Activated CD4-positive, alpha-beta T cell treated with anti-CD3 and anti-CD28 coated beads for 24 hours (primary cell): ENCODE data around the gene MGAT4B.
"Not testable (repeated sequence)": the region's sequence is repeated elsewhere in the genome, so short reads cannot be mapped to it uniquely, and the experiment has no call there.

ENCODE experiments used
- DNase-seq, 2 donors: peaks; one replicate each; pipeline ENCODE4 v3.0.0-alpha.2; 2020; ENCODE audit warnings: low read depth in 2 of 2

The MGAT4B gene

DNA sequence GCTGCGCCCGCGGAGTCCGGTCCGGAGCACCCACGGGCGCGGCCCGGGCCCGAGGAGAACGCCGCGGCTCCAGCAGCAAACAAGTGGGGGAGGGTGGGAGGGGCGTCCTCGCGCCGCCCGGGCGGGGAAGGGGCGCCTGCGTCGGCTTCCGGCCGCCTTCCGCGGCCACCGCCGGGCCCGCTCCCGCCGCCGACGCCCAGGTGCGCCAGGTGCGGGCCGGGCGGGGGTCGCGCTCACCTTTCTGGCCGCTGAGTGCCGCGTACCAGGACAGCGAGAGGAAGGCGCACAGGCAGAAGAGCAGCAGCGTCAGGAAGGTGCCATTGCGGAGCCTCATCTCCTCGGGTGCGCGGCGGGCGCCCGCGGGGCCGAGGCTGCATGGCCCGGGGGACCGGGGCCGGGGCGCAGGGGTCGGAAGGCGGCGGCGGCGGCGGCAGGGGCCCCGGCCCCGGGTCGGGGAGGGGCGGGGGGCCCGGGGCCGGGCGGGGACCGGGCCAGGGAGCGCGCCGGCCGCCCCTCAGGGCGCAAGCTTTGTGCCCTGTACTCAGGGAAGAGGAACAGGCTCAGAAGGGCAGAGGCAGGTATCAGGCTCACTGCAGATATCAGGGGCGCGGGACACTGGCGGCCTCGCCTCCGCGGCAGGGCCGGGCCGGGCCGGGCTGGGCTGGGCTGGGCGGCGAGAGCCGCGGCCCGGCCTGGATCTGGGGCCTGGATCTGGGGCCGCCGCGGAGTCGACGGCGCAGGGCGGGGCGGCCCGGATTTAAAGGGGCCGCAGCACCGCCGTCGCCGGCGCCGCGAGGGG, at the start of gene MGAT4B:
Gene MGAT4B (minus strand): TSS at position 617 of the 799 bp plus-strand sequence. CDS start 283 bp downstream, at position 334.
- peak in 1 of 2 donors; percentile 50 for DNase-seq

DNA sequence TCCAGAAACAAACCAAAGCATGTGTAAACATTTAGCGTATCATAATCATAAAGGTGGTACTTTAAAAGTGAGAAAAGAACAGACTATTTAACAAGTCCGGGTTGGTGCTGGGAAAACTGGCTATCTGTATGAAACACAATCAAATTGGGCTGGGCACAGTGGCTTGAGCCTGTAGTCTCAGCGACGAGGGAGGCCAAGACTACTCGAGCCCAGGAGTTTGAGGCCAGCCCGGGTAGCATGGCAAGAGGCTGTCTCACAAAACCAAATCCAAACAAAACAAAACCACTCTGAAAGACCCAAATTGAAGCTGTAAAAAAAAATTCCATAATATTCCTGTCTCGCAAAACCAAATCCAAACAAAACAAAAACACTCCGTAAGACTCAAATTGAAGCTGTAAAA, 47.7 kb upstream of the MGAT4B start:
- no peak for DNase-seq

DNA sequence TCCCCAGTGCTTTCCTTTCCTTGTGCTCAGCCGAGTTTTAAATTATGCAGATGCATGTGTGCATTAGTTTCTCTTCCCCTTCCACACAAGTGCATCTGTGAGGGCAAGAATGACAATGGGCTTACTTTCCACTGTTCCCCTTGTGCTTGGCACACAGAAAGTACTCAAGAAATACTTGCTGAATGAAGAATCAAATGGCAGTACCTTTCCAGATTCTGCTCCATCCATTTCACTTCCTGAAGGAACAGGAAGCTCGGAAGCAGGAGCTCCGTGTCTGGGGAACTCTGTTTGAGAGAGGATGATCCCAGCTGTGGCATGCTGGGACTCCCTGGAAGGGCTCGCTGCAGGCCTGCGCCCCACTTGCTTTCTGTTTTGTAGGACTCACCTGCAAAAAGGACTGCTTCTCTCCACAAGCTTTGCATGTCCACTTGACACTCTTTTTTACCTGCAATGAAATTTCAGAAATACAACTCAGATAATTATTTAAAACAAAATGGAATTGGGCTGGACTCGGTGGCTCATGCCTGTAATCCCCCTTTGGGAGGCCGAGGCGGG, 46.4 kb upstream of the MGAT4B start:
- no peak for DNase-seq

GRCh38 chr5:179841621-179842020, 35.0 kb upstream of the MGAT4B start:
- no peak for DNase-seq

DNA sequence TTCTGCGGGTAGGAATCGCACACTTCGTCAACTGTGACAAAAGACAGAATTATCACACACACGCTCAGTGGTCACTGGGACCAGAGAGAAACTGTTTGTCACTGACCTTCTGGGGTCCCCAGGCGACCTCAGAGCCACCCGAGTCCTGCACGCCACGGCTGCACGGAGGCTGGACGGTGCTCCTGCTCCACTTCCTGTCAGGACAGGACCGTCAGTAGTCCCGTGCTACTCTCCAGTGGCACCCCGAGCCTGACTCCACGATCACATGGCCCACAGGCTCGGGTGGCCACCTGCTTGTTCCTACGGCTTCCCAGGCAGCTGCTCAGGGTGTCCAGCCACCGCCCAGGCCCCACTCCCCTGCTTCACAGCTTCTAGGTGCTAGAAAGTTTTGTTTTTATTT, 34.1 kb upstream of the MGAT4B start:
- DNase-seq: no peak

GRCh38 chr5:179840321-179840720, 33.7 kb upstream of the MGAT4B start:
- DNase-seq: no peak

DNA sequence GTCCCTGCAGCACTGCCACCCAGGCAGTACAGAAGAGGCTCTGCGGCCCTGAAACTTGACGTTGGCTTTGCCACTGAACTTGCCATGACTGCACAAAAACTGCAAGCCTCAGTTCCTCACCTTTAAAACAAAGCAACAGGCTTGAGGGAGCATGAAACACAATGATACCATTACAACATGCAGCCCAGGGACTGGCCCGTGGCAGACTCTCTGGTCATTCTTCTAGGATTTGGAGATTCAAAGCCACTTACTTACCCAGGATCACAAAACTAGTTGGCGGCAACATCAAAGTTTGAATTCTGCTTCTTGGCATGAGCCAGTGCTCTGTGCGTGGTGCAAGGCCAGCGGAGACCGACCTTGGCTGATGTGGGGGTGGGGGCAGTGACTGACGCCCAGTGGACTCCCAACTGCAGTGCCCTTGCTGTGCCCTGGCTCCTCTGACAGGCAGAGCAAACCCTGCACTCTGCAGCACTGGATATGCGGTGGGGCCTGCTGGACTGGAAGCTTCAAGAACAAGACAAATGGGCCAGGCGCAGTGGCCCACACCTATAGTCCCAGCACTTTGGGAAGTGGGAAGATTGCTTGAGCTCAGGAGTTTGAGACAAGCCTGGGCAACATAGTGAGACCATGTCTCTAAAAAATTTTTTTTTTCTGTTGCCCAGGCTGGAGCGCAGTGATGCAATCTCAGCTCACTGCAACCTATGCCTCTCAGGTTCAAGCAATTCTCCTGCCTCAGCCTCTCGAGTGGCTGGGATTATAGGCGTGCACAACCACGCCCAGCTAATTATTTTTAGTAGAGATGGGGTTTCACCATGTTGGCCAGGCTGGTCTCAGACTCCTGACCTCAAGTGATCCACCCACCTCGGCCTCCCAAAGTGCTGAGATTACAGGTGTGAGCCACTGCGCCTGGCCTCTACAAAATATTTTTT, 32.9 kb upstream of the MGAT4B start:
- no peak for DNase-seq

GRCh38 chr5:179837076-179838011, 30.7 kb upstream of the MGAT4B start:
- no peak for DNase-seq

GRCh38 chr5:179836225-179837019, 29.8 kb upstream of the MGAT4B start:
- DNase-seq: no peak

- DNase-seq: not testable (repeated sequence)
Measured at GRCh38 chr5:179834871-179835270, 28.2 kb upstream of the MGAT4B start.

DNA sequence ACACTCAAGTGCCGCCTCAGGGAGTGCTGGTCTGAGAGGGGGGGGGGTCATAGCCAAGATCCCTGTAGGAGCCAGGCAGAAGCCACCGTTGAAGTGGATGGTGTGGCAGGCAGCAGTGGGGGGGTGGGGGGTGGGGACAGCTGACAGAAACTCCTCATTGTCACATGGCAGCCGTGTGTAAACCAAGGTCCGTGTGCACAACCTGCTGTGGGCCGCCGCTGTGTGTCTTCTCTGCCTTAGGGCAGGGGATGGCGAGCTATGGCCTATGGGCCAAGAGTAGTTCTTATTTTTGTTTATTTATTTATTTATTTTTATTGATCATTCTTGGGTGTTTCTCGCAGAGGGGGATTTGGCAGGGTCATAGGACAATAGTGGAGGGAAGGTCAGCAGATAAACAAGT, 27.5 kb upstream of the MGAT4B start:
- no peak for DNase-seq

- DNase-seq: no peak
Measured at GRCh38 chr5:179833709-179834070, 27.0 kb upstream of the MGAT4B start.

DNA sequence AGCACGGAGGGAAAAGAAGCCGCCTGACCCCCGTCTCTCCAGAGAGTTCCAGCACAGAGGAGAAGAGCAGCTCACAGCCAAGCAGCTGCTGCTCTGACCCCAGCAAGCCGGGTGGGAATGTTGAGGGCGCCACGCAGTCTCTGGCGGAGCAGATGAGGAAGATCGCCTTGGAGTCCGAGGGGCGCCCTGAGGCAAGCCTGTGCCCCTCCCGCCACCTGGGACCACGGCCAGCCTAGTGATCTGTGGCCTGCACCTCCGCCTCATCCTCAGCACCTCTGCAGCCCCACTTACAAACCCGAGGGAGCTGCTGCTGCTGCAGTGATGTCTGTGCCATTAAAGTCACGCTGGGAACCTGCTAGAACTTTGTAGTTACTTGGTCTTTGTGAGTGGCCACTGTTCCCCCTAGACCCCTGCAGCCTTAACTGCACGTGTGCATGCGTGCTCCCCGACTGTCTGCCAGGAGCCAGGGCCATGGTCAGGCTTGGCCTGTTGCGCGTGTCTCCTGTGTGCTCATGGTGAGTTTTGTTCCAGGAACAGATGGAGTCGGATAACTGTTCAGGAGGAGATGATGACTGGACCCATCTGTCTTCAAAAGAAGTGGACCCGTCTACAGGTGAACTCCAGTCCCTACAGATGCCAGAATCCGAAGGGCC, 26.5 kb upstream of the MGAT4B start:
- no peak for DNase-seq

- DNase-seq: no peak
Measured at GRCh38 chr5:179832039-179832745, 25.5 kb upstream of the MGAT4B start.

- DNase-seq: no peak
Measured at GRCh38 chr5:179830818-179831468, 24.3 kb upstream of the MGAT4B start.

- DNase-seq: no peak
Measured at GRCh38 chr5:179829732-179830435, 23.2 kb upstream of the MGAT4B start.

GRCh38 chr5:179828756-179829421, 22.2 kb upstream of the MGAT4B start:
- DNase-seq: no peak

DNA sequence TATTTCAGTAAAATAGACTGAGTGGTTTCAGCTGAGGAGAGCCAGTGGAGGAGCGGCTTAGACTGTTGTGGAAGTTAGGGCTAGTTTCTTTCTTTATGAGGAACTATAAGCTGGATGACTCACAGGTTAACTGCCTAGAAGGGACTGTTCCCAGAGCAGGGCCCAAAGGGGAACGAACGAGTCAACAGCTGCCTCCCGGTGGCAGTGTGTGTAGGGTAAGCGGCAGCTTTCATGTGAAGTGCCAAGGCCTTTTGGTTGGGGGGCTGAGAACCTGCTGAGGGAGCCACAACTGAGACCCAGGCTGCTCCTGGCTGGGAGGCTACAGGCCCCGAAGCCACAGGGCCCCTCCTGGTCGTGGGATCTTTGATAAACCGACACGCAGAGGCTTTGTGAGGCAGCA, 21.0 kb upstream of the MGAT4B start:
- DNase-seq: peak in 1 of 2 donors; percentile 42
